EH (cell line): ENCODE results near the gene CADM1.

Source experiments
- DNase-seq: peaks from one replicate; pipeline ENCODE4 v3.0.0-alpha.2; 2015; ENCODE audit warnings: low read depth

CADM1 gene

GRCh38 chr11:115444542-115444941 is 59.7 kb downstream of the CADM1 start:
- DNase-seq, result no peak

DNA sequence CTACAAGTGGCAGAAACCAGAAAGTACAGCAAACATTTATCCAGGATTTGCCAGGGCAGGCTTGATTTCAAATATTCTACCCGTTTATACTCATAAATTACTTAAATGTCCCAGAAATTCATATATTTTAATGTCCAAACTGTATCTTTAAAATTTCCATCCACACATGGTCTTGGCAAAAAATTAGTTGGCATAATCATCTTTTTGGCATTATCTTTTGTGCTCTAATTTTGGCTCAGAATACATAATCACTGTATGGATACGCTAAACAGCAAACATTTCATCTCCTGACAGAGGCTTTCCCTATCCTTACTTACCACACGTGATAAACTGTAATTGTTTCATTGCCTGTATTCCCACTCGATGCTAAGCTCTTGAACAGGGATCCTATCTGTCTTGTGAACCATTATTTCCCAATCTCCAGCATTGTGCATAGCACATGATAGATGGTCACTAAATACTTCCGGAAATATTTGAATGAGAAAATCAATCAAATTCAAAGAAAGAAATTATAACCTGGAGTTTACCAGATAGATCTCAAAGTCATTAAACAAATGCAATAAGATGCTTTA is 64.2 kb downstream of the CADM1 start:
- no peak for DNase-seq

GRCh38 chr11:115439385-115439784 is 64.8 kb downstream of the CADM1 start:
- DNase-seq, result peak; percentile 64

GRCh38 chr11:115437902-115438575 is 66.2 kb downstream of the CADM1 start:
- DNase-seq, result no peak

GRCh38 chr11:115430345-115430744 is 73.9 kb downstream of the CADM1 start:
- no peak for DNase-seq

- no peak for DNase-seq
Observed at GRCh38 chr11:115428306-115428705, 75.9 kb downstream of the CADM1 start.

GRCh38 chr11:115425816-115426215 is 78.4 kb downstream of the CADM1 start:
- no peak for DNase-seq

- no peak for DNase-seq
Observed at GRCh38 chr11:115425250-115425649, 79.0 kb downstream of the CADM1 start.

DNA sequence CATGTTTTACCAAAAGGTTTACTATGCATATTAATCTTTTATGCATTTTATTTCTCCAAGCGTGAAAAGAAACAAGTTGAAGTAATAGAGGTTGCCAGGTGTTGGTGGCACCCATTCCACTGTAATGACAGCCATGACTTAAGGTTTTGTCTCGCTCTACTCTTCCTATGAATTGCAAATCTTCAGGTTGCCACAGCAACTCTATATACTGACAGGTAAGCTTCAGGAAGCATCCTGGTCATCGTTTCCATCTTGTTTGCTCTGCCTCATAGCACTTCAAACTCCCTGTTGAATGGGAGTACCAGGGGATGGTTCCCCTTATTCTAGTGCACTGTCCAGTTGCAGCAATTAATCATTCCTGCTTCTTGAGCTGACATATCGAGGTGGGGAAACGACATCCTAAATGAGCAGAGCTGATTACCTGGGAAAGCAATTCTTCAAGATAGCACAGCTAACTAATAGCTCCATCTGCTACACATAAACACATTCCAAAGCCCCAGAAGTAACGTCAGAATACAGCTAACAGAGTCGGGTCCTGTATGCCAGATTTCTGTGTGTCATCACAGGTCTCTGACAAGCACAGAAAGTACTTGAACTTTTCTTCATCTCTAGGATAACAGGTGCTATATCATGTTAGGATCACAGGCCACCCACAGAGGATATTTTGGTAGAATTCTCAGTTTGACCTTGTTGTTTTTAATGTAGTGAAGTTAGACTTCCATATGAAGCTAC is 80.3 kb downstream of the CADM1 start:
- DNase-seq, result no peak

GRCh38 chr11:115421992-115422689 is 82.1 kb downstream of the CADM1 start:
- no peak for DNase-seq

DNA sequence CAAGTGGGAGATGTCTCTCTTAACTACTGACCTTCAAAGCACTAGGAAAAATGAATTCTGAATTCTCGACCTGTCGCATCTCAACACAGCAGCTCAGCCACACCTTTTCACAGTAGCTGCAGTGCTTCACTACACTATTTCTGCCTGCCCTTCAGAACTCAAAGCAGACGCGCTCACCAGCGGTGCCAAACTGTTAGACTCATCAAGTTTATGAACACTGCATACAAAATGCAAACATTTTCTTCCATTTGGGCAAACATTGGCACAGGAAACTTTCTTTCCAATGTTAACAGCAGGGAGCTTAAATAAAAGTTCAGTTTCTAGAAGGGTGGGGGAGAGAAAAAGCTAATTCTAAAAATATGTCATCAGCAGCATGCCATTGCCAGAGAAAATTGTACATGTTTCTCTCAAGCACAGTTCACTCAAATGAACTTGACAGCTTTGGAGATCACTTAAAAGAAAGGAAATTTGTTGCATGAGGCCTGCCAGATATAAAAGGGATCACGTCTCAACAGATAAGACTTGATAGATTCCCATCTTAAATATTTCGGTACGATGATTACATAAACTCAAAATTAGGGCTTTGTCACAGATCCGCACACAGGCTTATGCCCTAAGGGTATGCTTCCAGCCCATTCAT is 82.7 kb downstream of the CADM1 start:
- DNase-seq, result no peak

DNA sequence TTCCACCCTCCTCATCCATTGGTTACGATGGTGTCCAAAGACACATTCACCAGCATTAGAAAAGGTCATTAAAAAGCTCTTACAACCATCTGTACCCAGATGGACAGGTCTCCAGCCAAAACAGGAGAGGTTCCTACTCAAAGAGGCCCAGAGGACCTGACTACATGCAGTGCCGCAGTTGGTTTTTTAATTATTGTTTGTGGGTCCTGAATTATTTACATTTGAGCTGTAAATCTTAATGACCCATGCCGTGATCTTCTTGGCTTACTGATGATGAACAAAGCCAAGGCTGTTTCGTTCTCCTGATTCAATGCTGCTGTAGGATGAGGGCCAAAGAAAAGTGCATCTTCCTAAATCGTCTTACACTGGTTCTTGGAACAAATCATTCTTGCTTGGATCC is 83.7 kb downstream of the CADM1 start:
- no peak for DNase-seq

DNA sequence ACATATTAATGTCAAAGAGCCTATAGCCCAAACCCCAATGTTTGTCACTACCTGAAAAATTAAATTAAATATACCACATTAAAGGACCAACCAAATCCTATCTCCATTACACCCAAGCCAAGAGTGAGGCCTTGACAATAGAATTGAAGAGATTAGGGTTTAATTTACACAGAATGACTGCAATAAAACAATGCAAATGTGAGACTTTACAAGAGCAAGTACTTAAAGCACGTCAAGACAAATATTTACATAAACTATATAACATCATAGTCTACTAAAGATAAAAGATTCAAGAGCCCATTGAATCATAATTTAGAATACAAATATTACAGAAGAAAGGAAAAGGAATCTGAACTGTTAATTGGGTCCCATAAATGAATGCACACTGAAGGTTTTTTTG is 85.6 kb downstream of the CADM1 start:
- no peak for DNase-seq

- DNase-seq, result no peak
Observed at GRCh38 chr11:115418081-115418480, 86.1 kb downstream of the CADM1 start.

- DNase-seq, result no peak
Observed at GRCh38 chr11:115411120-115411519, 93.1 kb downstream of the CADM1 start.

GRCh38 chr11:115409691-115410220 is 94.5 kb downstream of the CADM1 start:
- DNase-seq, result peak; percentile 22

- DNase-seq, result no peak
Observed at GRCh38 chr11:115409116-115409670, 95.0 kb downstream of the CADM1 start.

- peak; percentile 4 for DNase-seq
Observed at GRCh38 chr11:115408036-115408921, 95.9 kb downstream of the CADM1 start.

- DNase-seq, result no peak
Observed at GRCh38 chr11:115407496-115407895, 96.7 kb downstream of the CADM1 start.

DNA sequence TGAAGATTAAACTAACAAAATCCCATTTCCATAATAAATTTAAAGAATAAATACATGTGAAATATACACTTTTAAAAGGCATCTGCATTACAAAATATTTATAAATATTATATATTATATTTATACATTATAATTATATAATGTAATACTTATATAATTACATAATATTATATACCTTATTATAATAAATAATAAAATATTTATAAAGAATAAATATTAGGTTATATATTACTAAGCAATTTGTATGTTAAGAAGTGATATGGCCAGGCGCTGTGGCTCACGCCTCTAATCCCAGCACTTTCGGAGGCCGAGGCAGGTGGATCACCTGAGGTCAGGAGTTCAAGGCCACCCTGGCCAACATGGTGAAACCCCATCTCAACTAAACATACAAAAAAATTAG is 97.8 kb downstream of the CADM1 start:
- no peak for DNase-seq
